Ishikawa (cell line): ENCODE data around the gene CORO2B.

ENCODE experiments used
- CEBPB ChIP-seq: IDR thresholded peaks from 2 replicates; pipeline ENCODE4 v1.6.1; 2012
- EP300 ChIP-seq: IDR thresholded peaks from 2 replicates; pipeline ENCODE4 v1.6.1; 2012; ENCODE audit warnings: borderline replicate concordance
- MAX ChIP-seq: IDR thresholded peaks from 2 replicates; pipeline ENCODE4 v1.6.1; 2012
- RAD21 ChIP-seq: IDR thresholded peaks from 2 replicates; pipeline ENCODE4 v1.6.1; 2012; ENCODE audit warnings: low read depth
- REST ChIP-seq: IDR thresholded peaks from 2 replicates; pipeline ENCODE4 v1.6.1; 2012; ENCODE audit warnings: low read depth, mild to moderate bottlenecking
- TAF1 ChIP-seq: IDR thresholded peaks from 2 replicates; pipeline ENCODE4 v1.6.1; 2012; ENCODE audit warnings: low read depth, mild to moderate bottlenecking
- TEAD4 ChIP-seq: IDR thresholded peaks from 2 replicates; pipeline ENCODE4 v1.6.1; 2012

- TF ChIP-seq CEBPB, result no peak
- TF ChIP-seq REST, result no peak
- no peak for TF ChIP-seq EP300
- no peak for TF ChIP-seq MAX
- TF ChIP-seq RAD21, result no peak
- no peak for TF ChIP-seq TAF1
- no peak for TF ChIP-seq TEAD4
Observed at GRCh38 chr15:68715111-68715510, 136.3 kb downstream of the CORO2B start.
